ENCODE data around the gene KCNG4. TPM values are rescaled to one million over a fixed set of nuclear protein-coding genes. Genes with fewer than 3 reads are reported as not detected.

KCNG4 gene
- total and polyA plus RNA-seq, 7 donors, result not detected

GRCh38 chr16:84194018-84194417 lies 45.8 kb downstream of the KCNG4 start:
- peaks cover 0 to 12% (median 0%) of the 10 kb centered on the region in 3 donors for H3K27me3 ChIP-seq
- no peaks in the 10 kb centered on the region for H3K9me3 ChIP-seq
- no peak overlapping the region for H3K4me3 ChIP-seq
- H3K36me3 ChIP-seq, result no peaks in the 10 kb centered on the region
- intact Hi-C loops (cut with DNase I), result loop anchor here (5.0 kb wide), 1 partner anchor 227 kb away; the partner anchor contains the start of gene NECAB2
- no peaks in the 10 kb centered on the region for H3K4me1 ChIP-seq
- 85 to 89% methylated on average over 11 of the region's 11 CpGs for WGBS, 2 donors
- no peak for DNase-seq
- TF ChIP-seq POLR2A (IDR thresholded peaks at IDR 0.05) (no peak), EP300 (IDR thresholded peaks at IDR 0.05) (no peak), POLR2AphosphoS5 (IDR thresholded peaks at IDR 0.05) (no peak)
- TF ChIP-seq, protein P1, sequence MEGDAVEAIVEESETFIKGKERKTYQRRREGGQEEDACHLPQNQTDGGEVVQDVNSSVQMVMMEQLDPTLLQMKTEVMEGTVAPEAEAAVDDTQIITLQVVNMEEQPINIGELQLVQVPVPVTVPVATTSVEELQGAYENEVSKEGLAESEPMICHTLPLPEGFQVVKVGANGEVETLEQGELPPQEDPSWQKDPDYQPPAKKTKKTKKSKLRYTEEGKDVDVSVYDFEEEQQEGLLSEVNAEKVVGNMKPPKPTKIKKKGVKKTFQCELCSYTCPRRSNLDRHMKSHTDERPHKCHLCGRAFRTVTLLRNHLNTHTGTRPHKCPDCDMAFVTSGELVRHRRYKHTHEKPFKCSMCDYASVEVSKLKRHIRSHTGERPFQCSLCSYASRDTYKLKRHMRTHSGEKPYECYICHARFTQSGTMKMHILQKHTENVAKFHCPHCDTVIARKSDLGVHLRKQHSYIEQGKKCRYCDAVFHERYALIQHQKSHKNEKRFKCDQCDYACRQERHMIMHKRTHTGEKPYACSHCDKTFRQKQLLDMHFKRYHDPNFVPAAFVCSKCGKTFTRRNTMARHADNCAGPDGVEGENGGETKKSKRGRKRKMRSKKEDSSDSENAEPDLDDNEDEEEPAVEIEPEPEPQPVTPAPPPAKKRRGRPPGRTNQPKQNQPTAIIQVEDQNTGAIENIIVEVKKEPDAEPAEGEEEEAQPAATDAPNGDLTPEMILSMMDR (IDR thresholded peaks at IDR 0.05), result no peak
- no peak overlapping the region for H3K27ac ChIP-seq

GRCh38 chr16:84193480-84193879 lies 46.3 kb downstream of the KCNG4 start:
- intact Hi-C loops (cut with DNase I), result loop anchor here (5.0 kb wide), 1 partner anchor 226 kb away; the partner anchor contains the start of gene NECAB2

DNA sequence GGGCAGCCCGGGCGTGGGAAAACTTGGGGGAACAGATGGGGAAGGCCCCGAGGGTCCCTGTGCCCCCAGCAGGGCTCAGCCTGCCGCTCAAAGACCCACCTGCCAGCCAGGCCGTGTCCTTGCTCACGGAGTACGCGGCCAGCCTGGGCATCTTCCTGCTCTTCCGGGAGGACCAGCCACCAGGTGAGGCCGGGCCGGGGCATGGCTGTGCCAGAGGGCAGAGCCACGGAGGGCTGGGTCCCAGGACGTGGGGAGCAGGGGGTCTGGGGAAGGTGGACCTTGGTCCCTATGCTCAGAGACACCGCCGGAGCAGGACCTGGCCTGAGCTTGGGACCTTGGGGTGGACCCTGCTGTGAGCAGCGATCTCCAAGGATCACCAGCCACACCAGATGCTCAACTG lies 48.3 kb downstream of the KCNG4 start:
- peaks cover 0 to 5% (median 0%) of the 10 kb centered on the region in 4 donors for H3K4me1 ChIP-seq
- TF ChIP-seq POLR2AphosphoS5 (IDR thresholded peaks at IDR 0.05) (no peak), POLR2A (IDR thresholded peaks at IDR 0.05) (no peak), EP300 (IDR thresholded peaks at IDR 0.05) (no peak)
- TF ChIP-seq, protein P1 (IDR thresholded peaks at IDR 0.05), result no peak
- 91 to 95% methylated on average over 16 of the region's 16 CpGs for WGBS, 2 donors

More at GRCh38 chr16:84193480-84193879, 46.3 kb downstream of the KCNG4 start:
- Histone ChIP-seq H3K4me1 (no peaks in the 10 kb centered on the region), H3K4me3 (no peak overlapping the region), H3K27ac (no peak overlapping the region), H3K27me3 (peaks cover 0 to 12% (median 0%) of the 10 kb centered on the region in 3 donors), H3K9me3 (no peaks in the 10 kb centered on the region), H3K36me3 (no peaks in the 10 kb centered on the region)
- DNase-seq, result no peak
- WGBS, 2 donors, result 74 to 83% methylated on average over 7 of the region's 7 CpGs
- no peak for TF ChIP-seq POLR2AphosphoS5 (IDR thresholded peaks at IDR 0.05)
- TF ChIP-seq EP300 (IDR thresholded peaks at IDR 0.05), result no peak

DNA sequence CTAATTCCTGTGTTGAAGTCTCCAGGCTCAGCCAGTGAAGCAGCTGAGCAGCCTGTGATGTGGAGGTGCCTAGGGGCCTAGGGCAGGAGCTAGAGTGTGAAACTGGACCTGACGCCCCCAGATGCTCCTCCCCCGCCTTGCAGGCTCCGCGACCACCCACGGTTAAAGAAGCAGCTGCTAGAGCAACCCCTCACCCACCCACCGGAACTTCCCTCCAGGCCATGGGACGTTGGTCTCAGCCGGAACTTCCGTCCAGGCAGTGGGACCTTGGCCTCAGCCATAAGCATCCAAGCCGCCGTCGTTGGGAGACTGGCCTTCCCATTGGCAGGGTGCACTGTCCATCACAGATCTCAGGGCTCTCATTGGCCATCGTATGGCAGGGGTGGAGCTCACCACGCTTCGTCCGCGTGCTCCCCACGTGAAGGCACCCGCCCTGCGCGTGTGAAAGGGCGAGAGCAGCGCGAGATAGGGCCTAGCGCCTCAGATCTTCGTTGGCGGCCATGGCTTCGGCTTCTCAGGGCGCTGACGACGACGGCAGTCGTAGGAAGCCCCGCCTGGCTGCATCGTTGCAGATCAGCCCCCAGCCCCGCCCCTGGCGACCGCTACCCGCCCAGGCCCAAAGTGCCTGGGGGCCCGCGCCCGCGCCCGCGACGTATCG lies 49.0 kb downstream of the KCNG4 start, which contains the start of gene ADAD2:
ADAD2 (plus strand) TSS at position 427 of the 658 bp plus-strand sequence; CDS start at position 501, 74 bp downstream.
- Histone ChIP-seq H3K27me3 (peaks cover 0 to 6% (median 0%) of the 10 kb centered on the region in 3 donors), H3K9me3 (no peaks in the 10 kb centered on the region), H3K4me1 (peaks cover 0 to 11% (median 5%) of the 10 kb centered on the region in 4 donors), H3K27ac (no peak within 1 kb of the TSS), H3K4me3 (no peak within 1 kb of the TSS), H3K36me3 (no peaks in the 10 kb centered on the region)
- 94% methylated on average over 47 of the region's 47 CpGs for WGBS, 2 donors
- TF ChIP-seq, protein P1 (IDR thresholded peaks at IDR 0.05), result no peak
- TF ChIP-seq POLR2A (IDR thresholded peaks at IDR 0.05), result no peak
- no peak for TF ChIP-seq POLR2AphosphoS5 (IDR thresholded peaks at IDR 0.05)
- no peak for TF ChIP-seq EP300 (IDR thresholded peaks at IDR 0.05)
- no peak for DNase-seq
- intact Hi-C loops (cut with DNase I), result loop anchor here (5.0 kb wide), 1 partner anchor 224 kb away; the partner anchor contains the start of gene NECAB2

More for the DNA sequence above, 48.3 kb downstream of the KCNG4 start:
- Histone ChIP-seq H3K9me3 (no peaks in the 10 kb centered on the region), H3K27ac (no peak overlapping the region), H3K4me3 (no peak overlapping the region), H3K36me3 (no peaks in the 10 kb centered on the region), H3K27me3 (peaks cover 0 to 6% (median 0%) of the 10 kb centered on the region in 3 donors)
- DNase-seq, result no peak
- intact Hi-C loops (cut with DNase I), result loop anchor here (5.0 kb wide), 1 partner anchor 224 kb away; the partner anchor contains the start of gene NECAB2
